Activated T-helper 2 cell treated with anti-CD3 and anti-CD28 coated beads, Interferon-gamma antibody, Interleukin-2, Interleukin-4, amounts not matched to agents 10 μg/mL and 5 μg/mL and 100 μg/mL, durations not matched to agents 14 hours and 24 hours and 36 hours (primary cell): ENCODE measurements around the gene INPP4B. TPM values are rescaled to one million over a fixed set of nuclear protein-coding genes. Genes with fewer than 3 reads are reported as not detected.

Source experiments
- DNase-seq: peaks from one replicate; pipeline ENCODE4 v3.0.0; 2021; ENCODE audit warnings: low spot score
- H3K27ac Mint-ChIP-seq: one replicate; pipeline ENCODE4 v1.8.0; 2021; ENCODE audit warnings: mixed read lengths
- H3K27me3 Mint-ChIP-seq: one replicate; pipeline ENCODE4 v1.8.0; 2021; ENCODE audit warnings: low read depth, mixed read lengths
- H3K36me3 Mint-ChIP-seq: one replicate; pipeline ENCODE4 v1.8.0; 2021; ENCODE audit warnings: low read depth, mixed read lengths
- H3K4me1 Mint-ChIP-seq: one replicate; pipeline ENCODE4 v1.8.0; 2021; ENCODE audit warnings: low read depth, mixed read lengths
- H3K4me3 Mint-ChIP-seq: one replicate; pipeline ENCODE4 v1.8.0; 2021; ENCODE audit warnings: low read depth, mild to moderate bottlenecking, moderate library complexity, mixed read lengths
- H3K9me3 Mint-ChIP-seq: one replicate; pipeline ENCODE4 v1.8.0; 2021; ENCODE audit warnings: mixed read lengths
- intact Hi-C: fragments of 100-400 bp; cut with micrococcal nuclease; formaldehyde crosslinking; loops from one replicate; pipeline ENCODE4 v1.15.1; 2023
- total RNA-seq: library from RNA; stranded (reverse); gene quantifications from 2 replicates; pipeline ENCODE4 v1.2.3, GENCODE V29; 2022

INPP4B gene
- total RNA-seq, 1 donor from 2014 or later, result 64.8 TPM

GRCh38 chr4:142282870-142283431 lies 563.1 kb downstream of the INPP4B start:
- H3K4me3 Mint-ChIP-seq, result no peak overlapping the region

GRCh38 chr4:142281999-142282398 lies 564.1 kb downstream of the INPP4B start:
- no peak overlapping the region for H3K27ac Mint-ChIP-seq
- peaks cover 17% of the 10 kb centered on the region for H3K36me3 Mint-ChIP-seq
- H3K27me3 Mint-ChIP-seq, result no peaks in the 10 kb centered on the region
- DNase-seq, result no peak
- no peaks in the 10 kb centered on the region for H3K9me3 Mint-ChIP-seq
- H3K4me3 Mint-ChIP-seq, result no peak overlapping the region
- peaks cover 15% of the 10 kb centered on the region for H3K4me1 Mint-ChIP-seq
- intact Hi-C loops, result loop anchor here (2.0 to 5.0 kb wide), 6 partner anchors 50 to 565 kb away; partner anchors contain the start of gene INPP4B

More at GRCh38 chr4:142282870-142283431, 563.1 kb downstream of the INPP4B start:
- peaks cover 12% of the 10 kb centered on the region for H3K36me3 Mint-ChIP-seq
- H3K27ac Mint-ChIP-seq, result no peak overlapping the region
- H3K27me3 Mint-ChIP-seq, result no peaks in the 10 kb centered on the region
- DNase-seq, result no peak
- peaks cover 15% of the 10 kb centered on the region for H3K4me1 Mint-ChIP-seq
- H3K9me3 Mint-ChIP-seq, result no peaks in the 10 kb centered on the region
- intact Hi-C loops, result loop anchor here (1.0 to 5.0 kb wide), 7 partner anchors 9 to 564 kb away; partner anchors contain the start of gene INPP4B

GRCh38 chr4:142278663-142279062 lies 567.4 kb downstream of the INPP4B start:
- no peak overlapping the region for H3K4me3 Mint-ChIP-seq
- H3K36me3 Mint-ChIP-seq, result peaks cover 19% of the 10 kb centered on the region
- intact Hi-C loops, result no loop called here
- H3K27ac Mint-ChIP-seq, result peak overlapping the region; percentile 14
- H3K4me1 Mint-ChIP-seq, result peaks cover 28% of the 10 kb centered on the region
- DNase-seq, result no peak
- H3K27me3 Mint-ChIP-seq, result no peaks in the 10 kb centered on the region
- H3K9me3 Mint-ChIP-seq, result no peaks in the 10 kb centered on the region

GRCh38 chr4:142278171-142278570 lies 567.9 kb downstream of the INPP4B start:
- H3K4me1 Mint-ChIP-seq, result peaks cover 30% of the 10 kb centered on the region
- H3K36me3 Mint-ChIP-seq, result peaks cover 19% of the 10 kb centered on the region
- H3K27me3 Mint-ChIP-seq, result no peaks in the 10 kb centered on the region
- no peak for DNase-seq
- H3K9me3 Mint-ChIP-seq, result no peaks in the 10 kb centered on the region
- intact Hi-C loops, result no loop called here
- no peak overlapping the region for H3K27ac Mint-ChIP-seq
- no peak overlapping the region for H3K4me3 Mint-ChIP-seq

GRCh38 chr4:142274137-142274536 lies 572.0 kb downstream of the INPP4B start:
- DNase-seq, result no peak
- H3K27me3 Mint-ChIP-seq, result no peaks in the 10 kb centered on the region
- H3K36me3 Mint-ChIP-seq, result peaks cover 37% of the 10 kb centered on the region
- no peak overlapping the region for H3K4me3 Mint-ChIP-seq
- no peak overlapping the region for H3K27ac Mint-ChIP-seq
- H3K4me1 Mint-ChIP-seq, result peaks cover 35% of the 10 kb centered on the region
- intact Hi-C loops, result loop anchor here (1.0 kb wide), 1 partner anchor 9 kb away; no protein-coding TSS in a partner anchor
- H3K9me3 Mint-ChIP-seq, result no peaks in the 10 kb centered on the region

- no peak overlapping the region for H3K27ac Mint-ChIP-seq
- H3K27me3 Mint-ChIP-seq, result no peaks in the 10 kb centered on the region
- DNase-seq, result no peak
- intact Hi-C loops, result no loop called here
- H3K9me3 Mint-ChIP-seq, result no peaks in the 10 kb centered on the region
- H3K4me3 Mint-ChIP-seq, result no peak overlapping the region
- peaks cover 43% of the 10 kb centered on the region for H3K36me3 Mint-ChIP-seq
- H3K4me1 Mint-ChIP-seq, result peaks cover 44% of the 10 kb centered on the region
Observed at GRCh38 chr4:142272452-142272851, 573.6 kb downstream of the INPP4B start.

- no peaks in the 10 kb centered on the region for H3K27me3 Mint-ChIP-seq
Observed at GRCh38 chr4:142271832-142272231, 574.3 kb downstream of the INPP4B start.

GRCh38 chr4:142267101-142267500 lies 579.0 kb downstream of the INPP4B start:
- peaks cover 65% of the 10 kb centered on the region for H3K4me1 Mint-ChIP-seq
- DNase-seq, result no peak
- no peaks in the 10 kb centered on the region for H3K27me3 Mint-ChIP-seq
- H3K36me3 Mint-ChIP-seq, result peaks cover 70% of the 10 kb centered on the region
- no peaks in the 10 kb centered on the region for H3K9me3 Mint-ChIP-seq
- H3K27ac Mint-ChIP-seq, result no peak overlapping the region
- no peak overlapping the region for H3K4me3 Mint-ChIP-seq
- intact Hi-C loops, result loop anchor here (5.0 to 10.0 kb wide), 4 partner anchors 35 to 758 kb away; no protein-coding TSS in a partner anchor

More at GRCh38 chr4:142271832-142272231, 574.3 kb downstream of the INPP4B start:
- intact Hi-C loops, result no loop called here
- H3K36me3 Mint-ChIP-seq, result peaks cover 45% of the 10 kb centered on the region
- H3K4me3 Mint-ChIP-seq, result no peak overlapping the region
- peaks cover 48% of the 10 kb centered on the region for H3K4me1 Mint-ChIP-seq
- no peaks in the 10 kb centered on the region for H3K9me3 Mint-ChIP-seq
- no peak for DNase-seq
- H3K27ac Mint-ChIP-seq, result no peak overlapping the region

GRCh38 chr4:142265946-142266345 lies 580.2 kb downstream of the INPP4B start:
- DNase-seq, result no peak
- H3K4me1 Mint-ChIP-seq, result peaks cover 70% of the 10 kb centered on the region
- H3K27me3 Mint-ChIP-seq, result no peaks in the 10 kb centered on the region
- peaks cover 73% of the 10 kb centered on the region for H3K36me3 Mint-ChIP-seq
- H3K9me3 Mint-ChIP-seq, result no peaks in the 10 kb centered on the region
- intact Hi-C loops, result loop anchor here (5.0 to 10.0 kb wide), 4 partner anchors 36 to 759 kb away; no protein-coding TSS in a partner anchor
- no peak overlapping the region for H3K4me3 Mint-ChIP-seq
- H3K27ac Mint-ChIP-seq, result peak overlapping the region; percentile 69

- DNase-seq, result no peak
- Mint-ChIP-seq H3K9me3 (no peaks in the 10 kb centered on the region), H3K4me1 (peaks cover 70% of the 10 kb centered on the region), H3K27me3 (no peaks in the 10 kb centered on the region), H3K36me3 (peaks cover 74% of the 10 kb centered on the region), H3K4me3 (no peak overlapping the region), H3K27ac (peak overlapping the region; percentile 69)
- intact Hi-C loops, result loop anchor here (5.0 to 10.0 kb wide), 4 partner anchors 37 to 759 kb away; no protein-coding TSS in a partner anchor
Observed at GRCh38 chr4:142265536-142265935, 580.6 kb downstream of the INPP4B start.

GRCh38 chr4:142264961-142265360 lies 581.1 kb downstream of the INPP4B start:
- no peak for DNase-seq
- Mint-ChIP-seq H3K4me1 (peaks cover 66% of the 10 kb centered on the region), H3K27me3 (no peaks in the 10 kb centered on the region), H3K27ac (peak overlapping the region; percentile 69), H3K4me3 (no peak overlapping the region), H3K9me3 (no peaks in the 10 kb centered on the region), H3K36me3 (peaks cover 74% of the 10 kb centered on the region)
- intact Hi-C loops, result loop anchor here (5.0 to 10.0 kb wide), 4 partner anchors 37 to 760 kb away; no protein-coding TSS in a partner anchor

GRCh38 chr4:142262956-142263355 lies 583.1 kb downstream of the INPP4B start:
- DNase-seq, result no peak
- Mint-ChIP-seq H3K27me3 (no peaks in the 10 kb centered on the region), H3K4me1 (peaks cover 51% of the 10 kb centered on the region), H3K27ac (no peak overlapping the region), H3K36me3 (peaks cover 74% of the 10 kb centered on the region), H3K4me3 (no peak overlapping the region), H3K9me3 (no peaks in the 10 kb centered on the region)
- intact Hi-C loops, result loop anchor here (10.0 kb wide), 1 partner anchor 762 kb away; no protein-coding TSS in a partner anchor

- H3K4me3 Mint-ChIP-seq, result no peak overlapping the region
- no peak overlapping the region for H3K27ac Mint-ChIP-seq
- no peak for DNase-seq
- peaks cover 53% of the 10 kb centered on the region for H3K36me3 Mint-ChIP-seq
- H3K27me3 Mint-ChIP-seq, result no peaks in the 10 kb centered on the region
- H3K4me1 Mint-ChIP-seq, result no peaks in the 10 kb centered on the region
- H3K9me3 Mint-ChIP-seq, result peaks cover 6% of the 10 kb centered on the region
- intact Hi-C loops, result no loop called here
Observed at GRCh38 chr4:142248946-142249345, 597.2 kb downstream of the INPP4B start.
